Transverse colon (tissue), 4 donors: ENCODE data around the gene UROD. TPM values are rescaled to one million over a fixed set of nuclear protein-coding genes. Genes with fewer than 3 reads are reported as not detected.
"Not testable (repeated sequence)": the region's sequence is repeated elsewhere in the genome, so short reads cannot be mapped to it uniquely, and the experiment has no call there.

ENCODE experiments used
- DNase-seq: peaks from one replicate; pipeline ENCODE4 v3.0.0-alpha.2; 2019
- H3K27ac ChIP-seq, 4 donors: fragments of 200-600 bp; sonication (generic); 2 replicates each; pipeline ENCODE4 v1.5.1; 2016 to 2018; ENCODE audit warnings: inconsistent platforms in 4 of 4
- H3K27me3 ChIP-seq: fragments of 200-600 bp; sonication (generic); 2 replicates; pipeline ENCODE4 v1.5.1; 2017; ENCODE audit warnings: inconsistent platforms
- H3K36me3 ChIP-seq, 4 donors: fragments of 200-600 bp; sonication (generic); 2 replicates each; pipeline ENCODE4 v1.5.1; 2017 to 2019; ENCODE audit warnings: inconsistent platforms in 4 of 4
- H3K4me1 ChIP-seq, 4 donors: fragments of 200-600 bp; sonication (generic); 2 replicates each; pipeline ENCODE4 v1.5.1; 2017 to 2020; ENCODE audit warnings: inconsistent platforms in 4 of 4
- H3K4me3 ChIP-seq, 4 donors: fragments of 200-600 bp; sonication (generic); 1 replicate in 1 of 4; 2 replicates in 3 of 4; pipeline versions ENCODE4 v1.5.1 to v1.6.1; 2017 to 2019; ENCODE audit warnings: inconsistent platforms in 4 of 4
- H3K9me3 ChIP-seq, 2 donors: fragments of 200-600 bp; sonication (generic); 2 replicates each; pipeline ENCODE4 v1.5.1; 2017 to 2019; ENCODE audit warnings: inconsistent platforms in 2 of 2
- CTCF ChIP-seq, 5 experiments: fragments of 200-600 bp in 3 of 5; fragments of 450-650 bp in 2 of 5; sonication (generic) in 3 of 5; IDR thresholded peaks; 1 replicate in 2 of 5; 2 replicates in 3 of 5; pipeline ENCODE4 v1.5.1; 2016 to 2017; ENCODE audit warnings: antibody characterized with exemption in 5 of 5, inconsistent platforms in 3 of 5, mild to moderate bottlenecking in 2 of 5, moderate library complexity in 1 of 5
- EP300 ChIP-seq: sonication (generic); formaldehyde crosslinking; IDR thresholded peaks from one replicate; pipeline ENCODE4 v1.6.1; 2017; ENCODE audit warnings: antibody characterized with exemption, low read depth
- POLR2A ChIP-seq: fragments of 450-650 bp; IDR thresholded peaks from one replicate; pipeline ENCODE4 v1.6.1; 2016; ENCODE audit warnings: antibody characterized with exemption, mild to moderate bottlenecking, moderate library complexity
- POLR2AphosphoS5 ChIP-seq, 3 donors: sonication (generic); formaldehyde crosslinking; IDR thresholded peaks; one replicate each; pipeline ENCODE4 v1.6.1; 2016; ENCODE audit warnings: antibody characterized with exemption in 3 of 3
- WGBS, 2 donors: methylation state at CpG; one replicate each; pipeline ENCODE4 v1.1.5; 2018; ENCODE audit warnings: low coverage in 1 of 2; 5-methylcytosine and 5-hydroxymethylcytosine counted together
- in situ Hi-C, 4 donors: fragments of 200-750 bp; cut with MboI; loops; one replicate each; pipeline versions ENCODE4 v1.15.0 to v1.15.1; 2017; ENCODE audit warnings: low sequenced_read_pairs in 3 of 4, low pct_ligation_motif_present in 1 of 4, low pct_unique_long_range_greater_than_20kb in 1 of 4
- intact Hi-C: fragments of 100-400 bp; cut with DNase I; formaldehyde crosslinking; loops from one replicate; pipeline ENCODE4 v1.15.1; 2023; ENCODE audit warnings: low total_unique reads
- total RNA-seq, 4 donors: library from RNA; depleted of rRNA; stranded (reverse); fragments of >200 nt; gene quantifications; one replicate each; pipeline ENCODE4 v1.1.0, GENCODE V29; 2016

Gene UROD
- total RNA-seq, 4 donors from 2014 or later = 46.4 to 85.7 (median 63.9) TPM

- H3K27ac ChIP-seq = no peak overlapping the region
- H3K4me1 ChIP-seq = peaks cover 0 to 6% (median 0%) of the 10 kb centered on the region in 4 donors
- in situ Hi-C loops = no loop called here
- no peak overlapping the region for H3K4me3 ChIP-seq
- H3K27me3 ChIP-seq = no peaks in the 10 kb centered on the region
- DNase-seq = no peak
- intact Hi-C loops = loop anchor here (5.0 kb wide), 1 partner anchor 337 kb away; no protein-coding TSS in a partner anchor
- no peak for TF ChIP-seq EP300
- H3K9me3 ChIP-seq = no peaks in the 10 kb centered on the region
- no peaks in the 10 kb centered on the region for H3K36me3 ChIP-seq
- 100% methylated on average over 1 of the region's 1 CpG; no CpG with 5 or more reads in 1 of the 2 donors for WGBS, 2 donors
Observed at GRCh38 chr1:45044916-45045315, 32.9 kb downstream of the UROD start.

- intact Hi-C loops (no loop called here), in situ Hi-C loops (no loop called here)
- H3K4me3 ChIP-seq = no peak overlapping the region
- WGBS, 2 donors = 78 to 84% methylated on average over 5 of the region's 5 CpGs
- DNase-seq = no peak
- no peak for TF ChIP-seq EP300
- TF ChIP-seq POLR2AphosphoS5 (IDR thresholded peaks at IDR 0.05) = no peak
- no peak for TF ChIP-seq CTCF (IDR thresholded peaks at IDR 0.05)
- TF ChIP-seq POLR2A = no peak
- H3K4me1 ChIP-seq = peaks cover 0 to 5% (median 0%) of the 10 kb centered on the region in 4 donors
- H3K9me3 ChIP-seq = no peaks in the 10 kb centered on the region
- H3K27me3 ChIP-seq = no peaks in the 10 kb centered on the region
- no peak overlapping the region for H3K27ac ChIP-seq
- H3K36me3 ChIP-seq = no peaks in the 10 kb centered on the region
Observed at GRCh38 chr1:45047032-45047431, 35.0 kb downstream of the UROD start.

GRCh38 chr1:45051005-45051772 lies 39.1 kb downstream of the UROD start:
- peaks cover 0 to 5% (median 0%) of the 10 kb centered on the region in 4 donors for H3K4me1 ChIP-seq
- in situ Hi-C loops = no loop called here
- intact Hi-C loops = no loop called here
- no peak for DNase-seq
- no peak for TF ChIP-seq POLR2A
- TF ChIP-seq EP300 = no peak
- no peak for TF ChIP-seq CTCF (IDR thresholded peaks at IDR 0.05)
- no peak for TF ChIP-seq POLR2AphosphoS5 (IDR thresholded peaks at IDR 0.05)
- H3K27me3 ChIP-seq = no peaks in the 10 kb centered on the region
- H3K27ac ChIP-seq = no peak overlapping the region
- H3K9me3 ChIP-seq = no peaks in the 10 kb centered on the region
- no peaks in the 10 kb centered on the region for H3K36me3 ChIP-seq
- no peak overlapping the region for H3K4me3 ChIP-seq
- 36 to 71% methylated on average over 1 to 2 of the region's 2 CpGs for WGBS, 2 donors

- H3K36me3 ChIP-seq = no peaks in the 10 kb centered on the region
- DNase-seq = no peak
- TF ChIP-seq POLR2AphosphoS5 (IDR thresholded peaks at IDR 0.05) = no peak
- TF ChIP-seq POLR2A = no peak
- TF ChIP-seq CTCF (IDR thresholded peaks at IDR 0.05) = no peak
- no peak for TF ChIP-seq EP300
- H3K27ac ChIP-seq = no peak overlapping the region
- in situ Hi-C loops (no loop called here), intact Hi-C loops (no loop called here)
- no peaks in the 10 kb centered on the region for H3K27me3 ChIP-seq
- no peak overlapping the region for H3K4me3 ChIP-seq
- H3K9me3 ChIP-seq = no peaks in the 10 kb centered on the region
- H3K4me1 ChIP-seq = no peaks in the 10 kb centered on the region
- 71 to 90% methylated on average over 1 of the region's 1 CpG for WGBS, 2 donors
Observed at GRCh38 chr1:45057542-45057941, 45.5 kb downstream of the UROD start.

- no peak for TF ChIP-seq EP300
- no peak for DNase-seq
- Histone ChIP-seq H3K4me1 (no peaks in the 10 kb centered on the region), H3K4me3 (no peak overlapping the region), H3K27me3 (no peaks in the 10 kb centered on the region), H3K9me3 (no peaks in the 10 kb centered on the region), H3K36me3 (no peaks in the 10 kb centered on the region), H3K27ac (no peak overlapping the region)
- intact Hi-C loops = no loop called here
- in situ Hi-C loops = no loop called here
- 38% methylated on average over 2 of the region's 2 CpGs for WGBS, 2 donors
Observed at GRCh38 chr1:45059829-45060228, 47.8 kb downstream of the UROD start.

- H3K27me3 ChIP-seq, DNase-seq, H3K4me1 ChIP-seq, H3K4me3 ChIP-seq, H3K27ac ChIP-seq, H3K36me3 ChIP-seq, in situ Hi-C loops, intact Hi-C loops, H3K9me3 ChIP-seq: not testable (repeated sequence)
- 89 to 91% methylated on average over 4 of the region's 4 CpGs for WGBS, 2 donors
Observed at GRCh38 chr1:45062463-45062862, 50.4 kb downstream of the UROD start.
